SH-SY5Y (cell line): ENCODE measurements around the gene ZNF490.

Source experiments
- GATA2 ChIP-seq: IDR thresholded peaks from 2 replicates; pipeline ENCODE4 v1.6.1; 2011; ENCODE audit warnings: mild to moderate bottlenecking, low read depth, low read length
- GATA3 ChIP-seq: IDR thresholded peaks from 2 replicates; pipeline ENCODE4 v1.6.1; 2011; ENCODE audit warnings: low read depth, mild to moderate bottlenecking, low read length, moderate library complexity

Gene ZNF490

GRCh38 chr19:12578641-12579040 is 32.0 kb downstream of the ZNF490 start:
- TF ChIP-seq GATA2 = no peak
- TF ChIP-seq GATA3 = no peak

DNA sequence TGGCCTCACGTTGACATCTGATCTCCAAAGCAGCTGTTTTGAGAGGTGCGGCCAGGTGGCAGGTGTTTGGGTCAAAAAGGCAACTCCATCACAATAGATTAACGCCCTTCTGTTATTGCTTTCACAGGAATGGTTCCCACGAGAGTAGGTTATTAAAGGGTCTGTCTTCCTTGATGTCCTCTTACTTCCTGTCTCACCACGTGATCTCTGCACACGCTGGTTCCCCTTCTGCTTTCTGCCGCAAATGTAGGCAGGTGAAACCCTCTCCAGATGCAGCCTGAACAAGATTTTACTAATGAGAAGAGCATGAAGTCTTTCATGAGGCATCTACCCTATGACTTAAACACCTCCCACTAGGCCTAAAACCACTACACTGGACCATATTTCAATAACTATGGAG is 36.6 kb downstream of the ZNF490 start:
- TF ChIP-seq GATA2 (no peak), GATA3 (no peak)

DNA sequence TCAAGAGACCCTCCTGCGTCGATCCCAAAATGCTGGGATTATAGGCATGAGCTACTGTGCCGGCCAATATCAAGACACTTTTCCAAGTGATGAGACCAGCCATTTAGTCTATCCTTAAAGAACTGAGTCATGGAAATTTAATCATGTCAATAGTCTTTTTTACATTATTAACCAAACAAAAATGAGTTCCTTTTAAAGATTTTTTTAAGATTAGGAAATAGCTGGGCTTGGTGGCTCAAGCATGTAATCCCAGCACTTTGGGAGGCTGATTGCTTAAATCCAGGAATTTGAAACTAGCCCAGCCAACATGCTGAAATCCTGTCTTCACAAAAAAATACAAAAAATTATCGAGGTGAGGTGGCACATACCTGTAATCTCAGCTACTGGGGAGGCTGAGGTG is 42.7 kb downstream of the ZNF490 start:
- TF ChIP-seq GATA3 = no peak
- TF ChIP-seq GATA2 = no peak

DNA sequence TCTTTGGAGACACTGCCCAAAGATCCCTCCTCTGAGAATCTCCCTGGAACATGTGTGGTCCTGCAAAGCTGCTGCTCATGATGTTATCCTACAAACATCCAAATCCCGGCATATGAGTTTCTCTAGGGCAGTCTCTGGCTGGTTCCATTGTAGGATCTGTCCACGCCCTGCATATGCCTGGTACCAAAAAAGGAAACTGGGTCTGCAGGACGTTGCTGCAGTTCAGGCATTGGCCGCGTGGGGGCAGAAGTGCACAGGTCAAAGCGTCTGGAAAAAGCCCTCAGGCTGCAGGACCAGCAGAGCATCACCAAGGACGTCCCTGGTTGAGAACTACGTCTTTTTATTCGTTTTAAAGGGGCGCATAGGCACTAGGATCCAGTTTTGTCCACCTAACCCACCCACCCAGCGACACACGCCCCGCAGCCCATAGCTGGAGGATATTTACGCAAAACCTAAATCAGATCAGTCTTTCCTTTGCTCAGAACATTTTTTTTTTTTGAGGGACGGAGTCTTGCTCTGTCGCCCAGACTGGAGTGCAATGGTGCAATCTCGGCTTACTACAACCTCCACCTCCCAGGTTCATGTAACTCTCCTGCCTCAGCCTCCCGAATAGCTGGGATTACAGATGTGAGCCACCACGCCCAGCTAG is 46.5 kb downstream of the ZNF490 start:
- no peak for TF ChIP-seq GATA2
- no peak for TF ChIP-seq GATA3

GRCh38 chr19:12555456-12555930 is 55.1 kb downstream of the ZNF490 start:
- TF ChIP-seq GATA3 (no peak), GATA2 (no peak)

DNA sequence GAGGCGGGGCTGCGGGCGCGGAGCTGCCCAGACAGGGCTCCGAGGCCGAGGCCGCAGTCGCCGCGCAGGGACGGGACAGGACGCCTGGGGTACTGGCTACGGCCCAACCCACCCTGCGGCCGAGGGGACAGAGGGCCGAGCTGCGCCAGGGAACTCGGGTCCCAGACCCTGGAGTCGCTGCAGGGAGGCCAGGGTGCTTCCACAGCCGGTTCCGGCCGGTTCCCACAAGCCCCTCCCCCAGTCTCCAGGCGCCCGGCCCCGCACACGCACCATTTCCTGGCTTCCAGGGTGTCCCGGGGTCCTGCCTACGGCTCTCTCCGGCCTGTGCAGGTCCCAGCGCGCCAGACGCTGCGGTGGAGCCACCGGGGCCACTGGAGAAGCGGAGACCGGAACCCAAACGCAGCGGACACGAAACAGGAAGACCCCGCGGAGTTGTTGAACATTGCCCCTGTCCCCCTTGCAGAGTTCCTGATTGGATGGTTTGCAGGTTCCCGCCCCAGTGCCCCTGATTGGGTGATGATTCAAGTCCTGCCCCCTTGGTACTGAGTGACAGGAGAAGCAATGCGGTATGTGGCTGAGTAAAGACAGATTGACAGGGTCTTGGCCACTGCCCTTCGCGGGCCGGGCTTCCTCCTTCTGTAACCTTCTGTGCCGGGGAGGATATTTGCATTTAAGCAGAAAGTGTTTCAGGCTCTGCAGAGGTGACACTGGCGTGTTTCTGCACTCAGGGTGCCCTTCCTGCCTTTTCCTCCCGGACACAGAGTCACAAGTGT is 59.4 kb downstream of the ZNF490 start, which contains the start of gene ZNF564:
Gene ZNF564 (minus strand): TSS at position 423 of the 773 bp plus-strand sequence. CDS start 150 bp downstream, at position 273.
- TF ChIP-seq GATA3 (no peak), GATA2 (no peak)

DNA sequence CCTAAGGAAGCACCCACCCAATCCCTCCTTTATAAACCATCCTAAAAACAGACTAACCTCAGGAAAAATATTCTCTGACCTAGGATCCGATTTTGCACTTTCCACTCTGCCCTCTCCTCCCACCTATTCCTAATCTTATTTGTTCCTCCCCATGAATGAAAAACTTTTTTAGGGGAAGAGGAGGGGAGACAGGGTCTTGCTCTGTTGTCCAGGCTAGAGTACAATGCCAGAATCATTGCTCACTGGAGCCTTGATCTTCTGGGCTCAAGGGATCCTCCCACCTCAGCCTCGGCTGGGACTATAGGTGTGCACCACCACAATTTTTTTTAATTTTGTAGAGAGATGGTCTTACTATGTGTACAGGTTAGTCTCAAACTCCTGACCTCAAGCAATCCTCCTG is 63.7 kb downstream of the ZNF490 start:
- no peak for TF ChIP-seq GATA2
- TF ChIP-seq GATA3 = no peak

DNA sequence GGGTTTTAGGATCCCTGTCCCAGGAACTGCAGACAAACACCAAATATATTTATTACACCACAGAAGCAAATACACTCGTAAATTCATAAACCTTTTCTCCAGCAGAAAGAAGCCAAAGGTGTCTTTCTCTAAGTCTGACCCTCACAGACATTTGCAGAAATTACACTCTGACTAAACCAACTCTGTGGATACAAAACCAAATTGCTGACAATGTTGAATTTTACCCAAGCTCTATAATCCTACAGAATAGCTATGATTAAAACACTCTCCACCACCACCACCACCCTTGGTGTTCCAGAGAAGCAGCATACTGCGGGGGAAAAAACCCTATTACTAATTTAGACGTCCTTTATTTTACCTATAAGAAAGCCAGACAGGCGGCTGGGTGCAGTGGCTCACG is 64.5 kb downstream of the ZNF490 start:
- no peak for TF ChIP-seq GATA3
- no peak for TF ChIP-seq GATA2

DNA sequence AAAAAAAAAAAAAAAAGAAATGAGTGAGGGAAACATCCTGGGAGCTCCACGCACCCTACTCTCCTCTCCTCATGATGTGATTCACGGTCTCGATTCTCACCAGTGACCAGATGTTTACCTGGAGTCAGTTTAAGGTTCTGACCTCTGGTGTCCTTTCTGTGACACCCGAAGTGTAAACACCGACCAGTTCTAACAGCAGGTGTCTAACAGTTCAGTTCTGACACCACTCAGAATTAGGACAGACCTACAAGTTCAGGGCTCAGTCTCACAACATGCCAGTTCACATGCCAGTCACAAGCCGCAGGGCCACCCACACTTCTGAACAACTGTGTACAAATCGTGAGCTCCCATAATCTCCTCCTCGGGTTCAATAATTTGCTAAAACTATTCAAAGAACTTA is 65.3 kb downstream of the ZNF490 start:
- TF ChIP-seq GATA3 (no peak), GATA2 (no peak)

DNA sequence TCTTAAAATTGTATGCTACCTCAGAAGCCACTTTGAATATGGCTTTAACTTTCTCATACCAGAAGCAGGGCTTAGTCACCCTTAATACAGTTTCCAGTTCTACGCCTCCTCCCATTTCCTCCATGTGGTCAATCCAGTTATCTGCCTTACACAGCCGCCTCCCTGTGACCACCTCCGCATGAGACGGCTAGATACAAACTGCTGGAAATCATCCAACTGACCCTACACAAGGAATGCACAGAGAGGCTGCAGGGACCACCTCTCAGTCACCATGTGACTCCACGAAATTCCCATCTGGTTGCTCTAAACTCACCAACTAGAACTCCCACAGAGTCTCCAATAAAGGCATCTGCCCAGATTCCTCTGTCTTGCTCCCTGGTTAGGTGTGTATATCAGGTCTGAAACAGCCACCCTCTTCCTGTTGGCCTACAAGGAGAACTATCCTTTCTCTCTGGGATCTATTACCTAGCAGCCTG is 66.2 kb downstream of the ZNF490 start:
- TF ChIP-seq GATA2 (no peak), GATA3 (no peak)

DNA sequence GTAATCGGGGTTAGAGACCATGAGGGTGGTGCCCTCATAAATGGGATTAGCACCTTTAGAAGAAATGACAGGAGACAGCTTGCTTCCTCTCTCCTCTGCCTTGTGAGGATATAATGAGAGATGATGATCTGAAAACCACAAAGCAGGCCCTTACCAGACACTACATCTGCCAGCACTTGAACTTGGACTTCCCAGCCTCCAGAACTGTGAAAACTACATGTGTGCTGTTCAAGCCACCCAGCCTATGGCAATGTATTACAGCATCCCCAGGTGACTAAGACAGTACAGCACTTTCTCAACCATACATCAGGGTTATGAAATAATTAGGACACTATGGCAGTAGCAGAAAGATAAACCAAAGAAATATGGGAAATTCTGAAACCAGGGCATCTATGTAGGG is 66.8 kb downstream of the ZNF490 start:
- TF ChIP-seq GATA3 (no peak), GATA2 (no peak)
